SU-DHL-6 (cell line): ENCODE results near the gene COL15A1.

Experiments
- EZH2phosphoT487 ChIP-seq: fragments of 200-600 bp; sonication (generic), shearing (Covaris generic); conservative IDR thresholded peaks from 2 replicates; pipeline ENCODE4 v1.6.1; 2018; ENCODE audit warnings: mild to moderate bottlenecking, antibody characterized with exemption, low read length, moderate library complexity, mixed read lengths
- TF ChIP-seq, protein P1 (sequence below): fragments of 200-600 bp; sonication (generic); IDR thresholded peaks from one replicate; pipeline ENCODE4 v1.5.1; 2017; ENCODE audit warnings: antibody characterized with exemption, mild to moderate bottlenecking, low read length, moderate library complexity; ENCODE audit not compliant: insufficient read depth, poor library complexity, severe bottlenecking

DNA sequence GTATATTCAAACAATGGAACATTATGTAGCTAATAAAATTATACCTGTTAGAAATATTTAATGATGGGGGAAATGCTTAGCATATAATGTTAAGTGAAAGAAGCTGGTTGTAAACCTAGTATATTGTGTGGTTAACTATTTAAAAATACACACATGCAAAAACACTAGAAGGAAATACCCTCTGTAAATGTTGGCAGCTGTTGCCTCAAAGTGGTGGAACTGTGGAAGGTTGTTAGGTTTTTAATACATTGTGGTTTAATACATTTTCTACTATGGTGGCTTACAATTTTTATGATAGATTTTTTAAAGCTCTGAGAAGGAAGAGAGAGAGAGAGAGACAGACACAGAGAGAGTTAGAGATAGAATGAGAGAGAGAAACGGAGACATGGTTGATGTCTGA is 74.9 kb downstream of the COL15A1 start:
- TF ChIP-seq, protein P1, sequence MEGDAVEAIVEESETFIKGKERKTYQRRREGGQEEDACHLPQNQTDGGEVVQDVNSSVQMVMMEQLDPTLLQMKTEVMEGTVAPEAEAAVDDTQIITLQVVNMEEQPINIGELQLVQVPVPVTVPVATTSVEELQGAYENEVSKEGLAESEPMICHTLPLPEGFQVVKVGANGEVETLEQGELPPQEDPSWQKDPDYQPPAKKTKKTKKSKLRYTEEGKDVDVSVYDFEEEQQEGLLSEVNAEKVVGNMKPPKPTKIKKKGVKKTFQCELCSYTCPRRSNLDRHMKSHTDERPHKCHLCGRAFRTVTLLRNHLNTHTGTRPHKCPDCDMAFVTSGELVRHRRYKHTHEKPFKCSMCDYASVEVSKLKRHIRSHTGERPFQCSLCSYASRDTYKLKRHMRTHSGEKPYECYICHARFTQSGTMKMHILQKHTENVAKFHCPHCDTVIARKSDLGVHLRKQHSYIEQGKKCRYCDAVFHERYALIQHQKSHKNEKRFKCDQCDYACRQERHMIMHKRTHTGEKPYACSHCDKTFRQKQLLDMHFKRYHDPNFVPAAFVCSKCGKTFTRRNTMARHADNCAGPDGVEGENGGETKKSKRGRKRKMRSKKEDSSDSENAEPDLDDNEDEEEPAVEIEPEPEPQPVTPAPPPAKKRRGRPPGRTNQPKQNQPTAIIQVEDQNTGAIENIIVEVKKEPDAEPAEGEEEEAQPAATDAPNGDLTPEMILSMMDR, result no peak
- no peak for TF ChIP-seq EZH2phosphoT487
